MM.1S (cell line): ENCODE results near the gene SLC35F1.

Experiments
- DNase-seq: peaks from one replicate; pipeline ENCODE4 v3.0.0-alpha.2; 2015
- H2AFZ ChIP-seq: fragments of 300-600 bp; sonication (generic); 2 replicates; pipeline ENCODE4 v1.6.0; 2016; ENCODE audit warnings: antibody characterized with exemption, low read length
- H3F3A ChIP-seq: fragments of 300-600 bp; sonication (generic); 2 replicates; pipeline ENCODE4 v1.6.1; 2016; ENCODE audit warnings: mild to moderate bottlenecking, antibody characterized with exemption, low read length, moderate library complexity, mixed read lengths; ENCODE audit not compliant: insufficient read depth
- H3K27ac ChIP-seq: fragments of 300-600 bp; sonication (generic); 2 replicates; pipeline ENCODE4 v1.5.1; 2016; ENCODE audit warnings: mild to moderate bottlenecking, low read length
- H3K27me3 ChIP-seq: fragments of 300-600 bp; sonication (generic); replicated peaks from 2 replicates; pipeline ENCODE4 v1.6.0; 2016; ENCODE audit warnings: low read length; ENCODE audit not compliant: insufficient read depth
- H3K36me3 ChIP-seq: fragments of 300-600 bp; sonication (generic); replicated peaks from 2 replicates; pipeline ENCODE4 v1.6.1; 2016; ENCODE audit warnings: mild to moderate bottlenecking, low read length, mixed read lengths; ENCODE audit not compliant: insufficient read depth
- H3K4me1 ChIP-seq: fragments of 300-600 bp; sonication (generic); 2 replicates; pipeline ENCODE4 v1.6.1; 2016; ENCODE audit warnings: low read length, mixed read lengths
- H3K4me2 ChIP-seq: fragments of 300-600 bp; sonication (generic); 2 replicates; pipeline ENCODE4 v1.6.0; 2016; ENCODE audit warnings: low read depth, low read length
- H3K4me3 ChIP-seq: fragments of 300-600 bp; sonication (generic); 2 replicates; pipeline ENCODE4 v1.5.1; 2016; ENCODE audit warnings: low read length, mixed read lengths
- H3K79me2 ChIP-seq: fragments of 300-600 bp; sonication (generic); 2 replicates; pipeline ENCODE4 v1.6.1; 2016; ENCODE audit warnings: mixed run types, low read length, mixed read lengths
- H3K9ac ChIP-seq: fragments of 300-600 bp; sonication (generic); 2 replicates; pipeline ENCODE4 v1.6.1; 2016; ENCODE audit warnings: low read length, mixed read lengths
- H3K9me2 ChIP-seq: fragments of 300-600 bp; sonication (generic); replicated peaks from 2 replicates; pipeline ENCODE4 v1.6.1; 2016; ENCODE audit warnings: mild to moderate bottlenecking, low read length, mixed read lengths; ENCODE audit not compliant: insufficient read depth
- H3K9me3 ChIP-seq: fragments of 300-600 bp; sonication (generic); replicated peaks from 2 replicates; pipeline ENCODE4 v1.6.1; 2016; ENCODE audit warnings: mild to moderate bottlenecking, low read length, mixed read lengths; ENCODE audit not compliant: insufficient read depth
- H4K20me1 ChIP-seq: fragments of 300-600 bp; sonication (generic); 2 replicates; pipeline ENCODE4 v1.6.1; 2016; ENCODE audit warnings: mild to moderate bottlenecking, low read length, moderate library complexity, mixed read lengths; ENCODE audit not compliant: insufficient read depth
- EZH2 ChIP-seq: fragments of 300-600 bp; sonication (generic); optimal IDR thresholded peaks from 2 replicates; pipeline ENCODE3; 2017; ENCODE audit warnings: low read depth, mild to moderate bottlenecking, antibody characterized with exemption, low read length, mixed read lengths
- EZH2phosphoT487 ChIP-seq: fragments of 300-600 bp; sonication (generic); IDR thresholded peaks from 2 replicates; pipeline ENCODE4 v1.6.1; 2018; ENCODE audit warnings: antibody characterized with exemption, low read length
- TF ChIP-seq, protein P1 (sequence below): fragments of 300-600 bp; sonication (generic); IDR thresholded peaks from 2 replicates; pipeline ENCODE4 v1.5.1; 2016; ENCODE audit warnings: antibody characterized with exemption, low read length, mixed read lengths

Gene SLC35F1

DNA sequence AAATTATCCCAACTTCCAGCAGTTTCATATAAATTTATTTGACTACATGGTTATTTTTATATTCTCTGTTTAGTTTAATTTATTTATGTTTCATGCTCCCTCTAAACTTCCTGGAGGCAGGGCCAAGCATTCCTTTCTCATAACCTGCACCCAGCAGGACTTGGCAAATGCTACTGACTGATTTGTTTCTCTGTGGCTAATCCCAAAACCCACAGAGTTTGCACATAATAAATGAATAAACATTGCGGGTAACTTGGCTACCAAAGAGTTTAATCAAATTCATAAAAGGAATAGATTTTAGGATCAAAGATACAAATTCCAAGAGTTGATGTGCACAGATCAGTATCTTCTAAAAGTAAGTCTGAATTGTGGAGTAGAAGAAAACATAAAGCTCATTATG lies 239.5 kb downstream of the SLC35F1 start:
- no peak overlapping the region for H3K27ac ChIP-seq
- H3K36me3 ChIP-seq: no peaks in the 10 kb centered on the region
- no peak overlapping the region for H3K9ac ChIP-seq
- TF ChIP-seq EZH2phosphoT487 (no peak), EZH2 (no peak)
- TF ChIP-seq, protein P1, sequence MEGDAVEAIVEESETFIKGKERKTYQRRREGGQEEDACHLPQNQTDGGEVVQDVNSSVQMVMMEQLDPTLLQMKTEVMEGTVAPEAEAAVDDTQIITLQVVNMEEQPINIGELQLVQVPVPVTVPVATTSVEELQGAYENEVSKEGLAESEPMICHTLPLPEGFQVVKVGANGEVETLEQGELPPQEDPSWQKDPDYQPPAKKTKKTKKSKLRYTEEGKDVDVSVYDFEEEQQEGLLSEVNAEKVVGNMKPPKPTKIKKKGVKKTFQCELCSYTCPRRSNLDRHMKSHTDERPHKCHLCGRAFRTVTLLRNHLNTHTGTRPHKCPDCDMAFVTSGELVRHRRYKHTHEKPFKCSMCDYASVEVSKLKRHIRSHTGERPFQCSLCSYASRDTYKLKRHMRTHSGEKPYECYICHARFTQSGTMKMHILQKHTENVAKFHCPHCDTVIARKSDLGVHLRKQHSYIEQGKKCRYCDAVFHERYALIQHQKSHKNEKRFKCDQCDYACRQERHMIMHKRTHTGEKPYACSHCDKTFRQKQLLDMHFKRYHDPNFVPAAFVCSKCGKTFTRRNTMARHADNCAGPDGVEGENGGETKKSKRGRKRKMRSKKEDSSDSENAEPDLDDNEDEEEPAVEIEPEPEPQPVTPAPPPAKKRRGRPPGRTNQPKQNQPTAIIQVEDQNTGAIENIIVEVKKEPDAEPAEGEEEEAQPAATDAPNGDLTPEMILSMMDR: no peak
- H3F3A ChIP-seq: no peaks in the 10 kb centered on the region
- H4K20me1 ChIP-seq: no peaks in the 10 kb centered on the region
- H3K4me3 ChIP-seq: no peak overlapping the region
- no peaks in the 10 kb centered on the region for H3K27me3 ChIP-seq
- no peak for DNase-seq
- no peak overlapping the region for H2AFZ ChIP-seq
- no peaks in the 10 kb centered on the region for H3K79me2 ChIP-seq
- H3K9me2 ChIP-seq: no peaks in the 10 kb centered on the region
- no peaks in the 10 kb centered on the region for H3K9me3 ChIP-seq
- no peaks in the 10 kb centered on the region for H3K4me1 ChIP-seq
- H3K4me2 ChIP-seq: no peak overlapping the region

DNA sequence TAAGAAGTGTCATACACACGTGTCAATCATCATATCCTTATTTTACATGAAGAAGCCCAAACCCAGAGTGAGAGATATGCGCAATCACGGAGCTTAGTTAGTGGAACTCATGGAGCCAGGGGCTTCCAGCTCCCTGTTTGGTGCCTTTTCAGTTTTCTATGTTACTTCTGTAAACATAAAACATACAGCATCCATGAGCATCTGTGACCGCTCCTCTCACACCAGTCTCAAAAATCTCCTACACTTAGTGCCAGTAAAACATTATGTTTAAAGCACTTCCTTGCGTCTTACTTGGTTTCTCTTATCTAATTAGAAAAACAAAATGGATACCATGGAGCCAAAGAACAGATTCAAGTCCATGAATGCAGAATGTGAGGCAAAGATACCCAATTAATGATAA lies 240.4 kb downstream of the SLC35F1 start:
- TF ChIP-seq, protein P1: no peak
- no peak for TF ChIP-seq EZH2
- TF ChIP-seq EZH2phosphoT487: no peak
- H3K27me3 ChIP-seq: no peaks in the 10 kb centered on the region
- H3K9me3 ChIP-seq: no peaks in the 10 kb centered on the region
- H4K20me1 ChIP-seq: no peaks in the 10 kb centered on the region
- no peak overlapping the region for H3K4me2 ChIP-seq
- no peak overlapping the region for H3K27ac ChIP-seq
- H3K9ac ChIP-seq: no peak overlapping the region
- DNase-seq: no peak
- H3K9me2 ChIP-seq: no peaks in the 10 kb centered on the region
- H3K4me1 ChIP-seq: no peaks in the 10 kb centered on the region
- no peaks in the 10 kb centered on the region for H3K36me3 ChIP-seq
- H3F3A ChIP-seq: no peaks in the 10 kb centered on the region
- H2AFZ ChIP-seq: no peak overlapping the region
- no peak overlapping the region for H3K4me3 ChIP-seq
- no peaks in the 10 kb centered on the region for H3K79me2 ChIP-seq

DNA sequence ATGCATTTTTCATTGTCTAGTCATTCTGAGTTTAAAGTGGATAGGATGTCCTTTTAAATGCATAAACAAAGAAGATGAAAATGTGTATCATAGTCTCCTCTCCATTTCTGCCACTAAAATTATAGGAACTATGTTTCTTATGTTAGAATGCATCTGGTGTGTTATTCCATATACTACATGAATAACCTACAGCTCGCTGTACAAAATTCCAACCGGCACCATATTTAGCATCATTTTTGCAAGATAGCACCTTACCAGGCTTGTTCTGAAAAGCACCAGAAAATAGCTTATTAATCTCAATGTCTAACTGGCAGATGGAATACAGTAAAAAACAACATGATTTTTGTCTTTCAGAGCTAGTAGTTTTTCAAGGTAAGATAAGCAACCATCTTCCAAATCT lies 241.5 kb downstream of the SLC35F1 start:
- TF ChIP-seq, protein P1: no peak
- no peak for TF ChIP-seq EZH2phosphoT487
- no peak for TF ChIP-seq EZH2
- Histone ChIP-seq H3K4me3 (no peak overlapping the region), H3K36me3 (no peaks in the 10 kb centered on the region), H2AFZ (no peak overlapping the region), H3K9me3 (no peaks in the 10 kb centered on the region), H3K79me2 (no peaks in the 10 kb centered on the region), H4K20me1 (no peaks in the 10 kb centered on the region), H3K4me2 (no peak overlapping the region), H3K27ac (no peak overlapping the region), H3K27me3 (no peaks in the 10 kb centered on the region), H3K9ac (no peak overlapping the region), H3K9me2 (no peaks in the 10 kb centered on the region), H3F3A (no peaks in the 10 kb centered on the region), H3K4me1 (no peaks in the 10 kb centered on the region)
- no peak for DNase-seq

DNA sequence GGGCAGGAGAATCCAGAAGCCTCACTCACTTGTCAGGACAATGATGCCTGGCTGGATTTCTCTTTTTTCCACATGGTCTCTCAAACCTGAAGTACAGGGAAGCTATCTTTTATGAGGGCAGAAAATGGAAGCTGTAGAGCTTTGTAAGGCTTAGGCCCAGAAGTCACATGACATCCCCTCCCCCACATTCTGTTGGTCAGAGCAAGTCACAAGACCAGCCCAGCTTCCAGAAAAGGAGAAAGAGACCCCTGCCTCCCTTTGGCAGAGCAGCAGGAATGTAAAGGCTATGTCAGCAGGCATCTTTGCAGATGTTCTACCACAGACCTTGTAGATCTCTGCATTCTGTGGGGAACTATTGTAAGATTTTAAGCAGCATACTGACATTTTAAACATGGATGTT lies 245.5 kb downstream of the SLC35F1 start:
- Histone ChIP-seq H3K27ac (no peak overlapping the region), H3K27me3 (no peaks in the 10 kb centered on the region), H3F3A (no peaks in the 10 kb centered on the region), H2AFZ (no peak overlapping the region), H3K9me3 (no peaks in the 10 kb centered on the region), H3K4me2 (no peak overlapping the region), H3K9me2 (no peaks in the 10 kb centered on the region), H3K36me3 (no peaks in the 10 kb centered on the region), H3K4me3 (no peak overlapping the region), H3K79me2 (no peaks in the 10 kb centered on the region), H3K9ac (no peak overlapping the region), H4K20me1 (no peaks in the 10 kb centered on the region), H3K4me1 (no peaks in the 10 kb centered on the region)
- DNase-seq: no peak
- TF ChIP-seq, protein P1: no peak
- no peak for TF ChIP-seq EZH2phosphoT487
